Adrenal gland (tissue), 5 donors: ENCODE data around the gene DOCK11.
A peak's percentile ranks its signal among the peaks of the same experiment; 100 is the strongest.

Experiments used
- CTCF ChIP-seq, 6 experiments: fragments of 450-650 bp in 4 of 6; fragments of 200-600 bp in 2 of 6; sonication (generic) in 1 of 6; IDR thresholded peaks; 1 replicate in 5 of 6; 2 replicates in 1 of 6; pipeline versions ENCODE4 v1.5.1 to v1.8.0; 2016 to 2021; ENCODE audit warnings: antibody characterized with exemption in 6 of 6, mild to moderate bottlenecking in 2 of 6, moderate library complexity in 1 of 6
- POLR2A ChIP-seq, 2 donors: fragments of 450-650 bp; IDR thresholded peaks; one replicate each; pipeline ENCODE4 v1.6.1; 2017; ENCODE audit warnings: antibody characterized with exemption in 2 of 2, mild to moderate bottlenecking in 2 of 2, moderate library complexity in 1 of 2
- donor health status: DM: no; HTN: no; CAD: no.

GRCh38 chrX:118637997-118638396, 142.4 kb downstream of the DOCK11 start:
- no peak for TF ChIP-seq POLR2A (IDR thresholded peaks at IDR 0.05)
- TF ChIP-seq CTCF (IDR thresholded peaks at IDR 0.05), result peak in 2 of 6 experiments; percentile 10 to 11
